Measurements from ENCODE around the gene LIPE. TPM values are rescaled to one million over a fixed set of nuclear protein-coding genes. Genes with fewer than 3 reads are reported as not detected.

The LIPE gene
- polyA plus RNA-seq, 3 donors: 8.2 to 11.4 (median 9.1) TPM

DNA sequence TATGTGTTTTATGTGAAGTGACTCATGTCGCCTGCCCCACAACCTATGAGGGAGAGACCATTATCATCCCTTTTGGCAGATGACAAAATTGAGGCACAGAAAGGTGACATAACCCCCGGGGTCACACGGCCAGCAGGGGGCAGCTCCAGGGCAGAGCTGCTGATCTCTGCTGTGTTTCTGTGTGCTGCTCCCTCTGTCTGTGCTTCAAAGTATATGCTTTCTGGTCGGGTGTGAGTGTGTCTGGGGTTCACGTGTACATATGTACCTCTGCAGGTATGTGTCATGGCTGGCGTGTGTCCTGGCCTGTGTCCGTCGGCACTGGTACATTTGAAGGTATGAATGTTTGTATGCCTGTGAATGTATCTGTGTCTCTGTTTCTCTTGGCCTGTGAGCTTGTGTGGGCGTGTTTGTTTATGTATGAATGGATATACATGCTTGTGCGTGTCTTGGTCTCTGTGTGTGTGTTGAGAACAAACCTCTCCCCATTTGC lies 7.1 kb downstream of the LIPE start:
- no peak for DNase-seq (ENCODE audit: low read depth in 3 of 3, low spot score in 2 of 3)

- DNase-seq (ENCODE audit: low read depth in 3 of 3, low spot score in 2 of 3): no peak
Measured at GRCh38 chr19:42419309-42419708, 7.9 kb downstream of the LIPE start.

DNA sequence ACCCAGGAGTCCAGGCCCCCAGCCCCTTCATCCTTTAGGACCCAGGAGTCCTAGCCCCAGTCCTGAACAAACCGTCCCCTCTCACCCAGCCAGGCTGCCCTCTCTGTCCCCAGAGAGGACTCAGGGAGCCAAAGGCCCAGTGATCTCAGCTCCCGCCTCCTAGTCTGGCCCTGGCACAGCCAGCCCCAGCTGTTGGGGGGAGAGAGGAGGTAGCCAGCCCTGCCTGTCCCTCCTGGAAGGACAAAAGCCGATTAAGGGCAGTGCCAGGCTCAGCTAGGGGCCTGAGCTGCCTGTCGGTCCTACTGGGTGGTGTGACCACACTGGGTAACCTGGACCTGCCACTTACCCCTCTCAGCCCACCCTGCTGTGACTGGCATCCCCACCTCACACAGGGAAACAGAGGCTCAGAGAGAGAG lies 14.5 kb downstream of the LIPE start:
- DNase-seq (ENCODE audit: low read depth in 3 of 3, low spot score in 2 of 3): no peak

DNA sequence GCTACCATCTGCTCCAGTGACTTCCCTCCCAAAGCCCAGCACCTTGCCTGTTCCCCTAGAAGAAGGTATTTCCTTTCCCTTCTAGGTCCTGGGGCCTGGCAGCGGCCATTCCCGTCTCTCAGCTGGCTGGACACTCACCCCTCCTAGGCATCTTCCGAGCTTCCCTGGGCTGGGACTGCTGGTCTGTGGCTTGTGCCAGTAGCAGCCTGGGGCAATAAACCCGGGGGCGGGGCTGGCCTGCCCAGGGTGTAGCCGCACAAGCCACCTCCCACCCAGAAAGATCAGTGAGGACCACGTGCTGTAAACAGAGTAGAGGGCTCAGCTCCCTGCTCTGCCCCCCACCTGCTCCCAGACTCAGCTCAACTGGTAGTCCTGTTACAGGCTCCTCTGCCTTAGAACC lies 15.0 kb downstream of the LIPE start:
- DNase-seq (ENCODE audit: low read depth in 3 of 3, low spot score in 2 of 3): no peak

DNA sequence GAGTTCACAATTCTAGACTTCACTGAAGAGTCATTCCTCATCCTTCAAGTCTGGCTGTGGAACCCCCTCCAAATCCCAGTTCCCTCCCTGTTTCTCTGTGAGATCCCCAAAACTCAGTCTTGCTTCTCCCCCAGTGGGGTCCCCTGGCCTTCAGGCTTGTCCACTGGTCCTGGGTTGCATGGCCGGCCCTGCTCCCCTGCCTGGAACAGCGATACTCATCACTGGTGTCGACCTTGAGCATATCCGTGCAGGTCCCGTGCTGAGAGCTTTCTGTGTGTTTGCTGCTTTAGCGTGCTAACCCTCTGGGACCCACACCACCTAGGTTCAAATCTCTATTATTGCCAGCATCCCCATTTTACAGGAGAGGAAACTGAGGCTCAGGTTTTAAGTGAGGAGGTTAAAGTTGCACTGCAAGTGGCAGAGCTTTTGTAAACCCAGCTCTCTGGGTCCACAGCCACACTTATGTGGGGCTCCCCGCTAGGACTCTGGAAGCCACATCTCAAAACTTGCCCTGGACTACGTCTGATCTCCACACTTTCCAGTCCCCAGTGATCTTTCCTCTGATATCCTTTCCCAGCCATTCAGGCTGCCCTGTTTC lies 15.5 kb downstream of the LIPE start:
- no peak for DNase-seq (ENCODE audit: low read depth in 3 of 3, low spot score in 2 of 3)

GRCh38 chr19:42410371-42410770 lies 16.8 kb downstream of the LIPE start:
- DNase-seq (ENCODE audit: low read depth in 3 of 3, low spot score in 2 of 3): no peak

DNA sequence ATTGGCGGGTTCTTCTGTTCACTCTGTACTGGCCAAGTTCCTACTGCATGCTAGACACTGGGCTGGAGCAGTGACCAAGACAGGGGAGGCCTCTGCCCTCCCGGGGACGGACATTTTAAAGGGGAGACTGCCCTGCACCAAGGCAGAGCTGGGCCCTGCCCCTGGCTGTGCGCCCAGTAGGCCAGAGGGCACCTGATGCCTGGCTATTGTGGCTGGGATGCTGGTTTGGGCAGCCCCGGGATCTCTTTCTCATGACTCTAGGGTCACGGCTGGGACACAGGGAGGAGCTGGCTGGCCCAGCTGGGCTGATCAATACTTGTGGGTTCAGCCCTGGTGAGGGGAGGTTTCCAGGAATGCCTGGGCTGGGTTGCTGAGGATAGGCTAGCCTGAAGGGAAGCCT lies 17.7 kb downstream of the LIPE start:
- no peak for DNase-seq (ENCODE audit: low read depth in 3 of 3, low spot score in 2 of 3)

DNA sequence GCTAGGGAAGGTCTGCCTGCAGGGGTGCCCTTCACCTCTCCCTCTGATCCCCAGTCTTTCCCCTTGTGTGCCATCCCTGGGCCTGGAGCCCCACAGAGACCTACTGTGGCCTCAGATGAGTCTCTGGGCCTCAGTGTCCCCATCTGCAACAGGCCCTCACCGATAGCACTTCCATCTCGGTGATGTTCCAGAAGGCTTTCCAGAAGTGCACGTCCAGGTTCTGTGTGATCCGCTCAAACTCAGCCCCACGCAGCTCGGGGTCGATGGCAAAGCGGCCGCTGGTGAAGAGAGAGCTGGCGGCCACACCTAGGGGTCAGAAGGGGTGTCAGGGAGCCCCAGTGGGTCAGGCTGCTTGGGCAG lies 19.4 kb downstream of the LIPE start:
- DNase-seq (ENCODE audit: low read depth in 3 of 3, low spot score in 2 of 3): no peak

DNA sequence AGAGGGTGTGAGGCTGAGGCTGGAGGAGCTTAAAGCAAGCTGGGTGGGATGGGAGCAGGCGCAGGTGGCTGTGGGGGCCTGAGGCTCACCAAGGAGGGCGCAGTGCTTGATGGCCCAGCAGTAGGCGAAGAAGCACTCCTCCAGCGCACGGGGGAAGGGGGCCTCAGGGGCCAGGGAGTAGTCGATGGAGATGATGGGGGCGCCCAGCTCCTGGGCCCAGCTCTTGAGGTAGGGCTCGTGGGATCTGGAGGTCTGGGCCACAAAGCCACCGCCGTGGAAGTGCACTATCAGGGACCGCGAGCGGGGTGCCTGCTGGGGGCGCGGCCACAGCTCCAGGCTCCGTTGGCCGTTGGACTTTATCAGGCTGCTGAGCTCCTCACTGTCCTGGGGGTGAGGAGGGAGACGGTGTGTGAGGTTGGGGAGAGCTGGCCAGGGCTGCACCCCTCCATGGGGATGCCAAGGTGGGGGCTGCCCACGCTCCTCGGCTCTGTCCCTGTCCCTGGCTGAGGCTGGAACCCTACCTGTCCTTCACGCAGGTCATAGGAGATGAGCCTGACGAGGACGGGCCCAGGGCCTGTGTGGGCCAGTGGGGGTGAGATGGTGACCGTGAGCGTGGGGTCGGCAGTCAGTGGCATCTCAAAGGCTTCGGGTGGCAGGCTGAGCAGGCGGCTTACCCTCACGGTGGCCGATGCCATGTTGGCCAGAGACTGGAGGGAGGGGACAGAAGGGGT lies 19.9 kb downstream of the LIPE start:
- no peak for DNase-seq (ENCODE audit: low read depth in 3 of 3, low spot score in 2 of 3)

GRCh38 chr19:42406111-42406510 lies 21.1 kb downstream of the LIPE start:
- no peak for DNase-seq (ENCODE audit: low read depth in 3 of 3, low spot score in 2 of 3)

DNA sequence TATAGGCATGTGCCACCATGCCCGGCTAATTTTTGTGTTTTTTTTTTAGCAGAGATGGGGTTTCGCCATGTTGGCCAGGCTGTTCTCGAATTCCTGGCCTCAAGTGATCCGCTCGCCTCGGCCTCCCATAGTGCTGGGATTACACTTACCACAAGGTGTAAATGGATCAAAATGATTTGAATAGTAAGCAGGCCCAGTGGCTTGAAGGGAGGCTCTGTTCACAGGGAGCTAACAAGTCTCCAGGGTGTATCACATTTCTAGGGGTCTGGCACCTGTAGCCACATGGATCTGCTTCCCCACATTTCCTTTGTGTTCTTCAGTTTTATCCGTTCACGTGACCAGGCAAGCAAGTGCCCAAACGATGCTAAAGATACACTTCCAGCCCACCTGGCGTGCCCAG lies 23.6 kb downstream of the LIPE start:
- no peak for DNase-seq (ENCODE audit: low read depth in 3 of 3, low spot score in 2 of 3)

DNA sequence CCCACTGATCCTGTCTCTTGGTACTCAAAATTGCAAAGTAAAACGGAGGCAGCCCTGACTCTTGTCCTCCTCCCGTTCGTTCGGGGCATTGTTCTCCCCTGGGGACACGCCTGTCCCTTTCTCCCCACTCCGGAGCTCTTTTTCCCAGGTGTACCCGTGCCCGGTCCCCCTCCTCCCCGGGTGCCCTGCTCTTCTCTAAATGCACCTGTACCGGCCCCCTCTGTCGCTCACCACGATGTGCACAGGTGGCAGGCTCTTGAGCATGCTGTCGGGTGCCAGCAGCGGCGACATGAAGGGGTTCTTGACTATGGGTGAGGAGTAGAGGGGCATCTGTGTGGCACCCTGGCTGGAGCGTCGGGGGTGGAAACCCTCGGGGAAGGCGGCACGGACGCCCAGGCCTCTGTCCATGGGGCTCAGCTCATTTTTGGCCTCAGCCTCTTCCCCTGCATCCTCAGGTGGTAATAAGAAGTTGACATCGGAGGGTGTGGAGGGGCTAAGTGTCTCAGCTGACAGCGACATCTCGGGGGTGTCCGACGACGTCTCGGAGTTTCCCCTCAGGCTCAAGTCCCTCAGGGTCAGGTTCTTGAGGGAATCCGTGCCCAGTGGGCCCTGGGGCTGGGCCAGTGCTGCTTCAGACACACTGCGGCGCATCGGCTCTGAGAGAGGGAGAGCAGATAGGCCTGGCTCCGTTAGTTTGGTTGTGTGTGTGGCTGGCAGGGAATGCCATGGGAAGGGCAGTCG lies 24.6 kb downstream of the LIPE start:
- no peak for DNase-seq (ENCODE audit: low read depth in 3 of 3, low spot score in 2 of 3)

DNA sequence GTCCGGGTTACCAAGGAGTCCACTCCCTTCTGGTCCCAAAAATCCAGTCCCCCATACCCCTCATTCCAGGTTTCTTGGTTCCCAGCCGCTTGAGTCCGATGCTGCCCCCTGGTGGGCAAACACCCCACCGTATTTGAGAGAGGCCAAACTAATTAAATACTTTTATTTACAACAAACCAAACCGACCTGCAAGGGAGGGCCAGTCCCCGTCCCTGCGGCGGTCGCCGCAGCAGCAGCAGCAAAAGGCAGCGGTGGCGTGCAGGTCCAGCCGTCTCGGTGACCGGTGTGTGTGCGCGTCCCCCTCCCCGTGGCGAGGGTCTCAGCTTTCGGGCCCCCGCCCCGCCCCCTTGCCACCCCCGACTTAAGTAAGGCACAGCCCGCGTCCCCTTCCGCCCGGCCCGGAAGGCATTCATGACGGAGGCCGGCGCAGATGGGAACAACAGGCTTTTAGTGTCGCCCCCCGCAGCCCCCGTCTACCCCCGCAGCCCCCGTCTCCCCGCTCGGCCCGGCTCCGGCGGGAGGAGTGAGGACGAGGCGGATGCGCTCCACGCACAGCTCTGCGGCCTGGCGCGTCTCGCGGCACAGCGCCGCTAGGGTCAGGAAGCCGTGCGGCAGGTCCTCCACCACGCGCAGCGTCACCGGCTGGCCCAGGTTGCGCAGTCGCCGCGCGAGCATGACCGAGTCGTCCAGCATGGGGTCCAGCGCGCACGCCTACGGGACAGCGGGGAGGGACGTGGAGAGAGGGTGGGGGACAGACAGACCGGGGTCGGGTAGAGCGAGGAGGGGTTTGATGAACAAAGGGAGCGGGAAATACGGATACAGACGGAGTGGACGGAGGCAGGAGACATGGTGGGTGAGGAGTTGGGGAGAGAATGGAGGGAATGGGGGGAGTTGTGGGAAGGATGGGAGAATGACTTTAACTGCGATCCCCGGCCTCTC lies 25.6 kb downstream of the LIPE start:
- DNase-seq (ENCODE audit: low read depth in 3 of 3, low spot score in 2 of 3): peak; percentile 76 to 83 (median 78)

DNA sequence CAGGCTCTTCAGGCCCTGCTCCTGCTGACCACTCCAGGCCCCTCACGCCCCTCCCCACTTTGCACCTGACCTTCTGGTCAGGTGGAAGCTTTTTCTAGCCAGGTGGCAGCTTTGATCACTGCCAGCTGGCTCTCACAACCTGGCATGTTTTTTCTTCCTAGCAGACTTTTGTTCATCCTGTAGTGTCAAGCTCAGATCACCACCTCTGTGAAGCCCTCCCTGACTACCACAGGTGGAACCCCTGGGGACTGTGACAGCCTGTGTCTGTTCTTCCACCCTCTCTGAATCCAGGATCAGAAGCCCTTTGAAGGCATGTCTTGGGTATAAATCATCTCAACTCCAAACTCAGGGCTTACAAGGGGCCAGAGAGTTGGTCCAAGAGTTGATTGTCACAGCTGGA lies 26.8 kb downstream of the LIPE start:
- DNase-seq (ENCODE audit: low read depth in 3 of 3, low spot score in 2 of 3): no peak

GRCh38 chr19:42397263-42398166 lies 29.7 kb downstream of the LIPE start:
- no peak for DNase-seq (ENCODE audit: low read depth in 3 of 3, low spot score in 2 of 3)

DNA sequence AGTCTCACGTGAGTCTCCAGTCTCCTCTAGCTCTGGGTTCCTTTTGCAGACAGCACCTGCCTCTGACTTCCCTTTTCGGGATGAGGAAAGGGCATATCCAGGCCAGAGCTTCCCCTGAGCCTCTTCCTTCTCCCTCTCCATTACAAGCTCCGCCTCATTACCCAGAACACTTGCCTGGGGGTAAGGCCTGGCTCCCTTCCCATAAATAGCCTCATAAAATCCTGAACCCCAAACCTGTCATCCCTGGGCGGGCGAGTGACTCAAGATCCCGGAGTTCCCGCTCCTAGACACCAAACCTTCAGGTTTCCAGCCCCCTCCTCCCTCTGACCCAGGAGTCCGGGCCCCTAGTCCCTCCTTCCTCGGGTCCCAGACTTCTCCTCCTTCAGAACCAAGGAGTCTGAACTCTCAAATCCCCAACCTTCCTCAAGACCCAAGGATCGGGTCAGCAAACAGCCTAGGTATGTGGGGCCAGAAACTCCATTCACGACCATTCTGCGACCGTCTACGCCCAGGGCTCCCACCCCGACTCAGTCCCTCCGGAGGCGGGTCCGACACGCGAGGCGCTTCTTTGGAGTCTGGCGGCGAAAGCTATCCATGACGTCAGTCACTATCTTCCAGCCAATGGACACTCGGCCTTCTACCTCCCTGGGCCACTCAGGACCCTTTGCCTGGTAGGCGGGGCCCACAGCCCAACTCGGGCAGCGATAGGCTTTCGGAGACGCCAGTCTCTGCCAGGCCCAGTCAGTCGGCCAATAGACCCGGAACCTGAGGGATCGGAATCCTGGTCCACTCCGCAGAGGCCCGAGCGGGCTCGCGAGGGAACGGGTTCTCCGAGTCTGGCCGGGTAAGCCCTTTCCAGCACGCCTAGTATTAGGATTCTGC lies 30.6 kb downstream of the LIPE start:
- DNase-seq (ENCODE audit: low read depth in 3 of 3, low spot score in 2 of 3): peak; percentile 96 to 97 (median 97)

DNA sequence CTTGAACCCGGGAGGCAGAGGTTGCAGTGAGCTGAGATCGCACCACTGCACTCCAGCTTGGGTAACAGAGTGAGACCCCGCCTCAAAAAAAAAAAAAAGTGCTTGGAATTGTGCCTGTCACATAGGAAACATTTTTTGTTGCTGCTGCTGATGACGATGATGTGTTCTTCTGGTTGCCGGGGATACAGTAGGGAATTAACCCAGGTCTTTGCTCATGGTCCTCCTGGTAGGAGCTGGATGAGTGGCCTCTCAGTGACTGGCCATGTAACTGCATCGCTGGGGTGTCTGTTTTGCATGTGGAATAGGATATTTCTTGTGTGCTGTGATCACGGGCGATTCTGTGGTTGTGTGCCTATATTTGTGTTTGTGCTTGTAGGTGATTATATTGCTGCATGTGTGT lies 32.4 kb downstream of the LIPE start:
- no peak for DNase-seq (ENCODE audit: low read depth in 3 of 3, low spot score in 2 of 3)

DNA sequence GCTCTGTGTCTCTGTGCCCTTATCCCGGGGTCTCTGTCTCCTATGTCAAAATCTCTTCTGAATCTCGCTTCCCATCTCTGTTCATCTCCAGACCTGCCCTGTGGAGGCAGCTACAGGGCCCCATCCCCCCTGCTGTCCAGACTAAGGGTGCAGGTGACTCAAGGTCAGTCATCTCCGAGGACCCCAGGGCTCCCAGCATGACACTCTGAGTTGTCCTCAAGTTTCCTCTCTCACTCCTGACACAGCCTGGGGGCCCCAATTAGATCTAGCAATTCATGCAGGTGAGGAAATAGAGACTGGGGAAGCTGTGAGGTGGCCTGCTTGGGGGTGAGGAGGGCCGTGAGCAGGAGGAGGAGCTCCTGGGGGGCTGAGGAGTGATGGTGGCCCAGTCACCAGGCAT lies 35.0 kb downstream of the LIPE start:
- DNase-seq (ENCODE audit: low read depth in 3 of 3, low spot score in 2 of 3): no peak

DNA sequence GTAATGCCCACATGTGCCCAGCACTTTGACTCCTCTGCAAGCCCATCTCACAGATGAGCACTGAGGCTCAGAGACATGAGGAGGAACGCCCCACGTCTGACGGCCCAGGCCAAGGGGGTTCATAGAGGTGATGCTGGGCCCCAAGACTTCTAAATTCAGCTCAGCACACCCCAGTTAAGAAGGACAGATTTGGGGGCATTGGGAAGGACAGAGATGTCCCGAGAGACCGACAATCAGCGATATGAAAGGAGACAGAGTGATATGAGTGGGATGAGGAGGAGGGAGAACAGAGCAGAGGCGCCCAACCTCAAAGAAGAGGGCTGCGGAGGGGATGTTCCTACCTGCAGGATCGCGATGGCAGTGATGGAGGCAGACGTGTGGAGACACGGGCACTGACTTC lies 37.3 kb downstream of the LIPE start, which contains the start of gene CNFN:
Gene CNFN, minus strand, starts transcription at position 399 of the 400 bp plus-strand sequence. CDS start 1,260 bp downstream, outside the sequence.
- DNase-seq (ENCODE audit: low read depth in 3 of 3, low spot score in 2 of 3): no peak

Data from right renal cortex interstitium (tissue), 3 donors.